COLO668 (cell line): ENCODE data around the gene RYR2.
A peak's percentile ranks its signal among the peaks of the same experiment; 100 is the strongest.
"Not testable (repeated sequence)": the region's sequence is repeated elsewhere in the genome, so short reads cannot be mapped to it uniquely, and the experiment has no call there.

Experiments used
- DNase-seq: peaks from one replicate; lab custom pipeline; 2025; ENCODE audit not compliant: unreplicated experiment; lab: John Stamatoyannopoulos, UW

Gene RYR2

GRCh38 chr1:237760951-237761350, 719.0 kb downstream of the RYR2 start:
- DNase-seq = no peak

DNA sequence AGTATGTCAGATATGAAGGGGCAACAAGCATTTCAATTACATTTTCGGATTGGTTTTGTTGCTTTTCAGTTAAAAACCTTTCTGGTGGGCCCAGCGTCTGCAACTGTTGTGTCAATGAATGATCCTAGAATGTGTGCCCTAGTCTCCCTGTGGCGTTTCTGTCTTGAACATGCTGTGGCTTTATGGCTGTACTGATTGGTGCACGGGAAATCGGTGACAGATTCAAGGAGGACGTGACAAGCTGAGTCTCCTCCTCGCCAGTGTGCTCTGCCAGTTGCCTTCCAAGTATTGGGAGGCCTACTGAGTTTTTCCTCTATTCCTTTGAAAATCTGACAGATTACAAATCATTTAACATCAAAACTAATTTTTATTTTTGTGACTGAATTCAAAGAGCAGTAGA, 721.2 kb downstream of the RYR2 start:
- DNase-seq = no peak

GRCh38 chr1:237763751-237764150, 721.8 kb downstream of the RYR2 start:
- DNase-seq = no peak

DNA sequence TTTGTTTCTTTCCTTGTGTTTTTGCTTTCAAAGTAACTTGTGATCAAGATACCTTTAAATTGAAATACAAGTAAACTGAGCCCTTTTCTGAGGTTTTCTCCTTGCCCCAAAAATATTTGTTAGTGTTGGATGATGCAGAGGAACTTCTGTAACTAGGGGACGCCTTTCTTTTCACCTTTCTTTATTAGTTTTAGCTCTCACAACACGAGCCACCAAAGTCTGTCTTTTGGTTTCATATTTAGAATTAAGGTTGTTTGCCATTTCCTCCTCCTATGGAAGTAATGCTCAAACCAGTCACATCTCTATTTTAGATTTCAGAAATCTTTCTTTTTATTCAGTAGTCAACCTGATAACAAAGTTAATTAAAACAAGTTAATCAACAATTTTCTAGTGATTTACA, 727.9 kb downstream of the RYR2 start:
- no peak for DNase-seq

DNA sequence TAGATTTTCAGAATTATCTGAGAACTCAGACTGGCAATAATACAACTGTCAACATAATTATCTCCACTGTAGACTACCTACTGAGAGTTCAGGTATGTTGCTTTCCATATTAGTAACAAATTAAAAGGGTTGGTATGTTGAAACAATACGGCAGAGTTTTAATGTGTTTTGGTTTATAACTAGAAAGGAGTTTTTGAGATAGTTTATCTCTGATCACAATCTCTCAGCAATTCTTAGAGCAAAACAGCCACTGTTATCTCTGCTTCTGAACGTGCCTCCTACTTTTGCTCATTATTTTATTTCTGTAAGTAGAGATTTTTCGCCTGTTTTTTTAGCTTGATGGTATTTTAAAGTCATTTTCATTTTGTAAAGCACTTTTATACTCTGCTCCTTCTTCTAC, 730.0 kb downstream of the RYR2 start:
- DNase-seq = no peak

DNA sequence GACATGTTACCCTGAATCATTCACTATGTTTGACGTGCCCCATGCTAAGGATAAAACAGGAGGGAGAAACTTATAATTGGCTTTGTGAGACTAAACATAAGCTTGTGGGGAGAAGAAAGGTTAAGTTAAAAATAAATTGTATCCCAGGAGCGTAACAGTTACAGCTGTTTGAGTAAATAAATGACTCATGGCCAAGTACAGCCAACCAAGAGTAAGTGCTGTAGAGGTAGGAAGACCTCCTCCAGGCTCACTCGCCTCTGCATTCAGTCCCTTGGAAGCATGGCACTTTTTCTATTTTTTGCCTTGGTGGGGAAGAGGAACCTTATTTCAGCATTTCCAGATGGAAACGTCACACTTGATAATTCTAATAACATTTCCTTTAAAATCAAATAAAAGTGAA, 732.3 kb downstream of the RYR2 start:
- no peak for DNase-seq

- no peak for DNase-seq
These were observed 737.4 kb downstream of the RYR2 start for GRCh38 chr1:237779356-237779755.

DNA sequence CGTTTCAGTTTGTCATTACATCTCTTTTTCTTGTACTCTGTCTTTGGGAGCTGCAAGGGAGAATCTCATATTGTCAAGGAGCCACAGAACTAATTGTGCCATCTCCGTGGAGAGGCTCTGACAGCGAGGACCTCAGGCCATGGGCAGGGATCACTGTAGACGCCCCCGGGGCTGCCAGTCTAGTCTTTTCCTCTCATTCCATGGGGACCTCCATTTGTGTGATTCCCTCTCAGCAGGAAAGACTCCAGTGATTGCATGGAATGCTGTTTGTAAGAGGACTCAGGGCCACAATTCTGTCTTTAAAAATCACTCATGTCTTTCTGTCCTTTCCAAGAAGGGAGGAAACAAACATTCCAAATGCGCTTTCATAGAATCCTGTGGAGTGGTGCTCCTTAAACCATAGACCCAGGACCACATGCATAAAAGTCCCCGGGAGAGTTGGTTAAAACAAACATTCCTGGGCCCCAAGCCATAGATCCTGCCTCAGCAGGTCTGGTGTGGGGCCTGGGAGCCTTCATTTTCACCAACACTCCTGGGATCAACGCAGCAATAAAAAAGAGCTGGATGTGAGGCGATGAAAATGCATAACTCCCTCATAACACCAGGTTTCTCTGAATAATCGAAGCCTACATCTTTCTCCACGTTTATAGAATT, 744.2 kb downstream of the RYR2 start:
- no peak for DNase-seq

GRCh38 chr1:237788069-237788468, 746.1 kb downstream of the RYR2 start:
- no peak for DNase-seq

DNA sequence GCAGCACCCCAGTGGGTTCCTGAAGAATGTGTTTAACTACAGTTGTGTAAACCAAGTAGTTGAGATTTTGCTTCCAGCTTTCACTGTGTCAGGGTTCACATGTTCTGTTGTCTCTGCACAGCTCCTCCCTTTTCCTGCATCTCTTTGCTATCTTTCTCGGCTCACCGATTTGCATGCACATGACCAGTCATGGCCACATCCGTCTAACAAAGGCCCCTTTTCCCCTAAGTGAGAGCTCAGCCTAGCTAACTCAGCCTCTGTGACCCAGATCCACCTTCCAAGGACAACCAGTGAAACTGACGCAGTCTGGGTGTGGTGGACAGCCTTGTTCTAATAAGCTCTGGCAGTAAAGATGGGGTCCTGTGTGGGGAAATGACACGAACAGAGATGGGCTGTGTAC, 747.6 kb downstream of the RYR2 start:
- DNase-seq = no peak

DNA sequence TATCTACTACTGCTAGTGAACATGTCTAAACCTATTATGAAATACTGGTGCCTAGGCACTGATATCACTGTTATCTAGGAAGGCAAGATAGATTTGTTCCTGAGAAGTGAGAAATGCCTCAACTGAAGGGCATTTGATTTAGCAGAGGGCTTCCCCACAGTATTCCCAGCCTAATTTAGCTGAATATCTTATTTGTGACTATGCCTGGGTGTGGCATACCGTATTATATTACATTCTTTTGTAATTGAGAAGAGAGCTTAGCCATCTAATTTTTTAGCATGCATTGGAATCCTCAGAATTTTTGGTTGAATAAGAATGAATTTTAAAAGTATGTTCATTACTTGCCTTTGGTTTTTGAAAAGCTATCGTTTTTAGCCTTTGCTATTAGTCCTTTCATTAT, 749.6 kb downstream of the RYR2 start:
- DNase-seq = no peak

DNA sequence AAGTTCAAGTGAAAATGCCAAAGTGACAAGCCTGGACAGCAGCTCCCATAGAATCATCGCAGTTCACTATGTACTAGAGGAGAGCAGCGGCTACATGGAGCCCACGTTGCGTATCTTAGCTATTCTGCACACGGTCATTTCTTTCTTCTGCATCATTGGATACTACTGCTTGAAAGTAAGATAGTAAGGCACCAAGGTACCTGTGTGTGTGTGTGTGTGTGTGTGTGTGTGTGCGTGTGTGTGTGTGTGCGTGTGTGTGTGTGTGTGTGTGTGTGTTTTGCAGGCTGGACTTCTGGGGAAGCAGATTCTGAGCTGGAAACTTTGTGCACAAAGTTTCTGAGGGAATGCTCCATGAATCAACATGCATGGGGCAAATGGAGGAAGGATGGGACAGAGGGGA, 750.2 kb downstream of the RYR2 start:
- DNase-seq = no peak

- no peak for DNase-seq
These were observed 750.7 kb downstream of the RYR2 start for GRCh38 chr1:237792726-237793125.

DNA sequence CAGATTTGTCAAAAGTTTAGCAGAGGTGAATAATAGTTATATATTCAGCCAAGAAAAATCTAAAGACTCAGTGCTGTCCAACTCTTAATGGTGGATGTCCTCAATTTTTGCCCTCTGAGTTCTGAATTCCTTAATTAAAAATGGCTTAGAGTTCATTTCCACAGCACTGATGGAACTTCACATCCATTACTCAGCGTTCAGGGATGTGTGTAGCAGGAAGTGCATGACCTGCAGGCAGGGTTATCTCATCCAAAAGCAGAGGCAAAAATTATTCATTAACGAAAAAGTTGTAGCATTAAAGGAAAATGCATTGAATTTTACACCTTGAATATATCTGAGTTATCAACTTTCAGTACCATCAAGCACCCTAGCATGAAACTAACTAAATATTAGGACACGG, 752.1 kb downstream of the RYR2 start:
- no peak for DNase-seq

DNA sequence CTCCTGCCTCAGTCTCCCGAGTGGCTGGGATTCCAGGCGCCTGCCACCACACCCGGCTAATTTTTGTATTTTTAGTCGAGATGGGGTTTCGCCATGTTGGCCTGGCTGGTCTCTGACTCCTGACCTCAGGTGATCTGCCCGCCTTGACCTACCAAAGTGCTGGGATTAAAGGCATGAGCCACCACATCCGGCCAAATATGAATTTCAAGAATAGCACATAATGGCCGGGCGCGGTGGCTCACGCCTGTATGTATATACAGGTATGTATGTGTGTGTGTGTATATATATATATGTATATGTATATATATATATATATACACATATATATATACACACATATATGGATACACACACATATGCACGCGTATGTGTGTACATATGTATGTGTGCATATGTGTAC, 753.6 kb downstream of the RYR2 start:
- DNase-seq = no peak

GRCh38 chr1:237799762-237800474, 757.9 kb downstream of the RYR2 start:
- peak; percentile 67 for DNase-seq

GRCh38 chr1:237804516-237804915, 762.5 kb downstream of the RYR2 start:
- no peak for DNase-seq

GRCh38 chr1:237809099-237809498, 767.1 kb downstream of the RYR2 start:
- no peak for DNase-seq

- DNase-seq = no peak
These were observed 769.6 kb downstream of the RYR2 start for GRCh38 chr1:237811633-237812032.

DNA sequence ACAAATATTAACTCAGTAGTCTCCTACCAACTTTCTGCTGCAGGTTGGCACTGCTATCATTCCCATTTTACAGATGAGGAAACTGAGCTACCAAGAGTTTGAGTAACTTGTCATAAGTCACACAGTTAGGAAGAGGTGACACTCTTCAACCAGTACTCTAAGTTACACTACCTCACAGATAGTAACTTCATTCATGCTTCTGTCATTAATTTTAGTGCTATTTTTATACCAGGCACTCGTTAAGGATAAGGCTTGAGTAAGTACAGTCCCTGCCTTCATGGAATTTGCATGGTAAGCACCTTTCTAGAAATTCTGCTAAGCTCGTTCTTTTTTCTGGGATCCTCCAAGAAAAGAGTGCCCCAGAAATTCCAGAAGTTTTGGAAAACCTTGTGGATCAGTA, 770.1 kb downstream of the RYR2 start:
- DNase-seq = no peak

DNA sequence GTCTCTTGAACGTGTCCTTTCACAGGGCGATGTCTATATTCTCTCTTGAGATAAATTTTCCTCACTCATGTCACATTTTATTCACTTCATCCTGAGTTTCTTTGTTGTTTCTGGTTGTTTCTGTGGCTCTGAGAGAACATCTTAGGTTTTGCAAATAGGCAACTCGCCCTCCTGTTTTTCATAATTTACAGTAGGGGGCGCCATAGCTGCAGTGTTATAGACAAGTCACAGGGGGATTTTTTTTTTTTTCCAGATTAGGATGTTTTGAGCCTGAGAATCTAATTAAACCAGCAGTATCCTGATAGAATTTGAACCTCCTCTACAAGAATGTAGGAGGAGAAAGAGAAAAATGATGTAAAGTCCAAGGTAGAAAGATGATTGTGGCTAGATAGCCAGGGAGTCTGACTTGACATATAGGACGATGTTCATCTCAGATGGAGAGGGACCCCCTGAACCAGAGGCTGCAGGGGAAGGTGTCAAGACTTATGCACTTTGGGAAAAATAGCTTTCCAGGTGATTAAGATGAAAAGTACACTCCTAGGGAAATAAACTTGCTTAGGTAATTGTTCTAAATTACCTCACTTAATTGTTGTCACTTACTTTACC, 772.4 kb downstream of the RYR2 start:
- no peak for DNase-seq

DNA sequence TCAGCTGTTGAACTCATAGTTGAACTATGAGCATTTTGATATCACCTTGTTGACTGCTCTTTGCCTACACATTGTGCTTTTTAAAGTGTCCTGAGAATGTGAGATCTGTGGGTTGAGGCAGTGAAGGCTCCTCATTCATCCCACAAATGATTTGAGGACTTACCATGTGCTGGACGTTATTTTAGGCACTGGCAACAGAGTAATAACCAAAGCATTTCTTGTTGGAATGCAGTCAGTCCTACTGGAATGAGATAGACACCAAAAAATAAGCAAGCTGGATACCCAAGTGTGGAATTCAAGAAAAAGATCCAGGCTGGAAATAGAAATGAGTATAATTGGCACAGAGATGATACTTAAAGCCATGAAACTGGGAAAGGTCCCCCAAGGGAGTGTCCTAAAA, 775.3 kb downstream of the RYR2 start:
- no peak for DNase-seq

DNA sequence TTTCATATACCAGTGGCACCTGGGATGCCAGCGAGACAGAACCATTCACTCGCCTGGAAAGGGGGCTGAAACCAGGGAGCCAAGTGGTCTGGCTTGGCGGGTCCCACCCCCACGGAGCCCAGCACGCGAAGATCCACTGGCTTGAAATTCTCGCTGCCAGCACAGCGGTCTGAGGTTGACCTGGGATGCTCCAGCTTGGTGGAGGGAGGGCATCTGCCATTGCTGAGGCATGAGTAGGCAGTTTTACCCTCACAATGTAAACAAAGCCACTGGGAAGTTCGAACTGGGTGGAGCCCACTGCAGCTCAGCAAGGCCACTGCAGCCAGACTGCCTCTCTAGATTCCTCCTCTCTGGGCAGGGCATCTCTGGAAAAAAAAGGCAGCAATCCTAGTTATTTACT, 778.6 kb downstream of the RYR2 start:
- DNase-seq = not testable (repeated sequence)
